GM12864 (cell line): ENCODE measurements around the gene NUP214.

ENCODE experiments used
- DNase-seq: peaks from one replicate; pipeline ENCODE4 v3.0.0-alpha.2; 2011; ENCODE audit warnings: low read depth
- H3K4me3 ChIP-seq: 2 replicates; pipeline ENCODE4 v1.5.1; 2011; ENCODE audit warnings: mild to moderate bottlenecking, low read depth, low read length, control low read depth
- CTCF ChIP-seq: IDR thresholded peaks from 2 replicates; pipeline ENCODE4 v1.5.1; 2011; ENCODE audit warnings: low read depth, mild to moderate bottlenecking, moderate library complexity, low read length, control low read depth, inconsistent platforms; ENCODE audit errors: missing control alignments

The NUP214 gene

GRCh38 chr9:131255676-131256197 is 130.4 kb downstream of the NUP214 start:
- TF ChIP-seq CTCF: no peak
- DNase-seq: no peak
- peak overlapping the region; percentile 37 for H3K4me3 ChIP-seq

- DNase-seq: no peak
- H3K4me3 ChIP-seq: no peak overlapping the region
- TF ChIP-seq CTCF: no peak
Observed at GRCh38 chr9:131257266-131258025, 132.1 kb downstream of the NUP214 start.

GRCh38 chr9:131258186-131258585 is 132.8 kb downstream of the NUP214 start:
- TF ChIP-seq CTCF: no peak
- H3K4me3 ChIP-seq: no peak overlapping the region
- DNase-seq: no peak

- no peak for DNase-seq
- H3K4me3 ChIP-seq: no peak overlapping the region
- no peak for TF ChIP-seq CTCF
Observed at GRCh38 chr9:131258698-131259431, 133.5 kb downstream of the NUP214 start.

- no peak for DNase-seq
- no peak for TF ChIP-seq CTCF
- no peak overlapping the region for H3K4me3 ChIP-seq
Observed at GRCh38 chr9:131259432-131259898, 134.1 kb downstream of the NUP214 start.

GRCh38 chr9:131259916-131260597 is 134.7 kb downstream of the NUP214 start:
- TF ChIP-seq CTCF: no peak
- H3K4me3 ChIP-seq: no peak overlapping the region
- no peak for DNase-seq
